Thymus (tissue), 14 donors: Measurements from ENCODE around the gene KCNK17. TPM values are rescaled to one million over a fixed set of nuclear protein-coding genes. Genes with fewer than 3 reads are reported as not detected.

Experiments used
- DNase-seq, 9 donors: peaks; one replicate each; pipeline ENCODE4 v3.0.0-alpha.2; 2013; ENCODE audit warnings: low spot score in 9 of 9, low read depth in 6 of 9, missing footprints in 1 of 9
- H3K27ac ChIP-seq, 2 donors: one replicate each; pipeline ENCODE4 v1.5.1; 2013; ENCODE audit warnings: control low read depth in 1 of 2, low read depth in 1 of 2, low read length in 1 of 2, mild to moderate bottlenecking in 1 of 2, moderate library complexity in 1 of 2
- H3K27me3 ChIP-seq, 2 donors: one replicate each; pipeline ENCODE4 v1.5.1; 2013; ENCODE audit warnings: low read length in 1 of 2; ENCODE audit not compliant: control insufficient read depth in 2 of 2, insufficient read depth in 1 of 2
- H3K36me3 ChIP-seq, 2 donors: one replicate each; pipeline ENCODE4 v1.5.1; 2013; ENCODE audit warnings: low read length in 1 of 2, mild to moderate bottlenecking in 1 of 2, moderate library complexity in 1 of 2; ENCODE audit not compliant: control insufficient read depth in 2 of 2, insufficient read depth in 2 of 2
- H3K4me1 ChIP-seq, 2 donors: one replicate each; pipeline ENCODE4 v1.5.1; 2013; ENCODE audit warnings: low read length in 2 of 2; ENCODE audit not compliant: control insufficient read depth in 2 of 2, insufficient read depth in 2 of 2
- H3K4me3 ChIP-seq, 2 donors: one replicate each; pipeline ENCODE4 v1.5.1; 2013; ENCODE audit warnings: low read length in 2 of 2, control low read depth in 1 of 2, mild to moderate bottlenecking in 1 of 2
- H3K9me3 ChIP-seq, 2 donors: one replicate each; pipeline ENCODE4 v1.5.1; 2013; ENCODE audit warnings: low read length in 1 of 2, mild to moderate bottlenecking in 1 of 2; ENCODE audit not compliant: control insufficient read depth in 2 of 2, insufficient read depth in 1 of 2
- WGBS: extraction: QIAGEN DNeasy Blood & Tissue Kit; methylation state at CpG from one replicate; pipeline ENCODE4 v1.1.7; 2013; 5-methylcytosine and 5-hydroxymethylcytosine counted together
- long read RNA-seq, 10 donors: transcript quantifications; one replicate each; lab custom pipeline, GENCODE V29; 2026
- polyA plus RNA-seq: library from polyadenylated mRNA; stranded (reverse); fragments of 200-250 nt; gene quantifications from one replicate; pipeline ENCODE4 v1.2.3, GENCODE V29; 2013
- total RNA-seq: library from RNA; stranded (reverse); fragments of 120-200 nt; gene quantifications from one replicate; pipeline ENCODE4 v1.2.4, GENCODE V29; 2013
- donor health status: healthy.

Gene KCNK17
- 1.0 TPM for total RNA-seq
- polyA plus RNA-seq, result 0.80 TPM
- long read RNA-seq, donor 1, result 0 reads
- long read RNA-seq, donor 2, result 0 reads
- long read RNA-seq, donor 3, partial matches to known transcripts, result 0 of 2 reads
- long read RNA-seq, donor 3, other reads (novel, unspliced or antisense), result 0 of 2 reads
- long read RNA-seq, donor 4, result 0 reads
- long read RNA-seq, donor 5, result 0 reads
- long read RNA-seq, donor 6, result 0 reads
- long read RNA-seq, donor 7, result 0 reads
- long read RNA-seq, donor 8, result 0 reads
- long read RNA-seq, donor 9, result 0 reads
- long read RNA-seq, donor 10, result 0 reads

- Histone ChIP-seq H3K9me3 (no peaks in the 10 kb centered on the region), H3K36me3 (no peaks in the 10 kb centered on the region), H3K27ac (no peak within 1 kb of the TSS), H3K4me3 (peak within 1 kb of the TSS; percentile 36 to 37), H3K4me1 (peaks cover 15 to 23% of the 10 kb centered on the region in 2 donors), H3K27me3 (peaks cover 18 to 52% of the 10 kb centered on the region in 2 donors)
- DNase-seq, result peak in 2 of 9 donors; percentile 32 to 42
- WGBS, result 1% methylated on average over 28 of the region's 28 CpGs
Observed at GRCh38 chr6:39314273-39314795, at the start of gene KCNK17. Gene KCNK17 (minus strand): TSS chr6:39314419. CDS start chr6:39314320, 99 bp downstream.

- no peaks in the 10 kb centered on the region for H3K27me3 ChIP-seq
- no peaks in the 10 kb centered on the region for H3K9me3 ChIP-seq
- DNase-seq, result no peak
- peaks cover 0 to 3% of the 10 kb centered on the region in 2 donors for H3K4me1 ChIP-seq
- WGBS, result 96% methylated on average over 8 of the region's 8 CpGs
- no peaks in the 10 kb centered on the region for H3K36me3 ChIP-seq
- no peak overlapping the region for H3K4me3 ChIP-seq
- H3K27ac ChIP-seq, result no peak overlapping the region
Observed at GRCh38 chr6:39363280-39363679, 49.1 kb upstream of the KCNK17 start.

GRCh38 chr6:39362487-39362865, 48.3 kb upstream of the KCNK17 start:
- H3K27ac ChIP-seq, result no peak overlapping the region
- no peaks in the 10 kb centered on the region for H3K36me3 ChIP-seq
- DNase-seq, result no peak
- H3K9me3 ChIP-seq, result no peaks in the 10 kb centered on the region
- no peak overlapping the region for H3K4me3 ChIP-seq
- H3K27me3 ChIP-seq, result no peaks in the 10 kb centered on the region
- 71% methylated on average over 3 of the region's 3 CpGs for WGBS
- peaks cover 0 to 5% of the 10 kb centered on the region in 2 donors for H3K4me1 ChIP-seq

GRCh38 chr6:39361657-39362486, 47.7 kb upstream of the KCNK17 start:
- Histone ChIP-seq H3K36me3 (no peaks in the 10 kb centered on the region), H3K9me3 (no peaks in the 10 kb centered on the region), H3K4me1 (peaks cover 0 to 5% of the 10 kb centered on the region in 2 donors), H3K27ac (no peak overlapping the region), H3K4me3 (no peak overlapping the region), H3K27me3 (no peaks in the 10 kb centered on the region)
- 42% methylated on average over 21 of the region's 21 CpGs for WGBS
- DNase-seq, result peak; percentile 19 to 74 (median 49)

GRCh38 chr6:39360378-39360777, 46.2 kb upstream of the KCNK17 start:
- WGBS, result 96% methylated on average over 9 of the region's 9 CpGs
- Histone ChIP-seq H3K4me3 (no peak overlapping the region), H3K9me3 (no peaks in the 10 kb centered on the region)

GRCh38 chr6:39357998-39358686, 43.9 kb upstream of the KCNK17 start:
- WGBS, result 73% methylated on average over 7 of the region's 7 CpGs
- Histone ChIP-seq H3K27ac (no peak overlapping the region), H3K36me3 (no peaks in the 10 kb centered on the region), H3K4me3 (no peak overlapping the region), H3K9me3 (no peaks in the 10 kb centered on the region), H3K4me1 (peaks cover 0 to 5% of the 10 kb centered on the region in 2 donors), H3K27me3 (no peaks in the 10 kb centered on the region)
- DNase-seq, result peak in 1 of 9 donors; percentile 23

More at GRCh38 chr6:39360378-39360777, 46.2 kb upstream of the KCNK17 start:
- Histone ChIP-seq H3K36me3 (no peaks in the 10 kb centered on the region), H3K4me1 (peaks cover 0 to 5% of the 10 kb centered on the region in 2 donors), H3K27me3 (no peaks in the 10 kb centered on the region), H3K27ac (no peak overlapping the region)
- no peak for DNase-seq

- H3K27me3 ChIP-seq, result no peaks in the 10 kb centered on the region
- WGBS, result 98% methylated on average over 7 of the region's 7 CpGs
- DNase-seq, result no peak
- H3K4me1 ChIP-seq, result peaks cover 0 to 2% of the 10 kb centered on the region in 2 donors
- H3K4me3 ChIP-seq, result no peak overlapping the region
- no peaks in the 10 kb centered on the region for H3K36me3 ChIP-seq
- H3K27ac ChIP-seq, result no peak overlapping the region
- no peaks in the 10 kb centered on the region for H3K9me3 ChIP-seq
Observed at GRCh38 chr6:39353698-39354315, 39.6 kb upstream of the KCNK17 start.

GRCh38 chr6:39350723-39351505, 36.7 kb upstream of the KCNK17 start:
- H3K36me3 ChIP-seq, result no peaks in the 10 kb centered on the region
- no peaks in the 10 kb centered on the region for H3K4me1 ChIP-seq
- 97% methylated on average over 13 of the region's 13 CpGs for WGBS
- H3K4me3 ChIP-seq, result no peak overlapping the region
- DNase-seq, result no peak
- H3K27ac ChIP-seq, result no peak overlapping the region
- H3K27me3 ChIP-seq, result no peaks in the 10 kb centered on the region
- H3K9me3 ChIP-seq, result peaks cover 0 to 4% of the 10 kb centered on the region in 2 donors
